ENCODE results near the gene ZNF579.
"Not testable (repeated sequence)": the region's sequence is repeated elsewhere in the genome, so short reads cannot be mapped to it uniquely, and the experiment has no call there.

Gene ZNF579

DNA sequence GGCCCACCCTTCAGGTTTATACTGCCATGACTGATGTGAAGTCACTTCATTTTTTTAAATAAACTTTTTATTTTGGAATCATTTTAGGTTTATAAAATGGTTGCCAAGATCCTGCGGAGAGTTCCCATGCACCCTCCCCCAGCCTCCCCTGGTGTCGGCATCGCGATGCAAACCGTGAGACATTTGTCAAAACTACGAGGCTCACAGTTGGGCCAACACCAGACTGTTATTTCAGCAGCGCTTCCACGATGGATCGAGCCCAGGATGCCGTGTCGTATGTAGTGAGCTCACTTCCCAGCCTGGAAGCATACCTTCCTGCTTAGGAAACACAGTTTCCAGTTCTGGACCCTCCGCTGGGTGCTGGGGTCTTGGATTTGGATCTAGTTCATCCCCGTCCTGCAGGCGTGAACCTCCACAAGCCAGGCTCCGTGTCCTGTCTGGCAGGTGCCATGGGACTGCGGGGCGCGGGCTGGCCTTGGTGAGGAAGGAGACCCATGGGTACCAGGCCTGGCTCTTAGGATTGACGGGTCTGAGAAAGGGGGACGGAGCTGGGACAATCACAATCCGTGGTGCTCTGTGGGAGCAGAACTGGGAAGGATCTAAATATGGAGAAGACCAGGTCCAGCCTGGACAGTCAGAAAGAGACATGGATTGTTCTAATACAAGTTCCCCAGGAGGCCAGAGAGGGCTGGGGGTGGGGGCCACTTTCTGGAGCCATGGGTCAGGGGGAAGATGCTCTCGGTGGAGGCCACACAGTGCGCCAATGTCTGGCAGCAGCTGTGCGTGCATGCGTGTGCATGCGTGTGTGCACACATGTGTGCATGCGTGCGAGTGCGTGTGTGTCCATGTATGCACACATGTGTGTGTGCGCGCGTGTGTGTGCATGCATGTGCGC lies 41.3 kb downstream of the ZNF579 start:
- no peak for DNase-seq

DNA sequence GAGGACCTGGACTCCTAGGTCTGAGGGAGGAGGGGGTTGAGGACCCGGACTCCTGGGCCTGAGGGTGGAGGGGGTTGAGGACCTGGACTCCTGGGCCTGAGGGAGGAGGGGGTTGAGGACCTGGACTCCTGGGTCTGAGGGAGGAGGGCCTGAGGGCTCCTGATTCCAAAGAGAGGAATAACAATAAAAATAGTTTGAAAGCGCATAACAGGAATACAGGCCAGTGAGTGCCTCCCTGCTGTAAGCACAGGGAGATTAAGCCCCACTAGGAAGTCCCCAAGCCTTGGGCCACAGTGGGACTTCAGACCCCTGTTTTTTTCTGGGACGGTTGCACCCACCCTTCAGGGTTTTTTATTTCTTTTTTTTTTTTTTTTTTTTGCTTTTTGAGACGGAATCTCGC lies 42.5 kb downstream of the ZNF579 start:
- no peak for DNase-seq

DNA sequence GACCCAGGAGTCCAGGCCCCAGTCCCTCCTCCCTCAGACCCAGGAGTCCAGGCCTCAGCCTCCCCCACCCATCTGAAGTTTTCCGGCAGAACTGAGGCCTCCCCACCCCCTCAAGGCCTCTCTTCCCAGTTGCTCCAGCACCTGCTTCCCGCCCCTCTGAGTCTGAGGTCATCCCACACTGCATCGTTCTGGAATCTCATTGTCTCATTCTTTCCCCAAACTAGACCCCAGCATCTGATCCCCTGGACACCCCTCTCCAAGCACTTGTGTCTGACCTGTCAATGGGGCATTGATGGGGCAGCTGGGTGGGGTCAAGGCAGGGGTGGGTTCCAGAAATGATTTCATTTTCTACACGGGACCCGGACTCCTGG lies 42.9 kb downstream of the ZNF579 start:
- no peak for DNase-seq

DNA sequence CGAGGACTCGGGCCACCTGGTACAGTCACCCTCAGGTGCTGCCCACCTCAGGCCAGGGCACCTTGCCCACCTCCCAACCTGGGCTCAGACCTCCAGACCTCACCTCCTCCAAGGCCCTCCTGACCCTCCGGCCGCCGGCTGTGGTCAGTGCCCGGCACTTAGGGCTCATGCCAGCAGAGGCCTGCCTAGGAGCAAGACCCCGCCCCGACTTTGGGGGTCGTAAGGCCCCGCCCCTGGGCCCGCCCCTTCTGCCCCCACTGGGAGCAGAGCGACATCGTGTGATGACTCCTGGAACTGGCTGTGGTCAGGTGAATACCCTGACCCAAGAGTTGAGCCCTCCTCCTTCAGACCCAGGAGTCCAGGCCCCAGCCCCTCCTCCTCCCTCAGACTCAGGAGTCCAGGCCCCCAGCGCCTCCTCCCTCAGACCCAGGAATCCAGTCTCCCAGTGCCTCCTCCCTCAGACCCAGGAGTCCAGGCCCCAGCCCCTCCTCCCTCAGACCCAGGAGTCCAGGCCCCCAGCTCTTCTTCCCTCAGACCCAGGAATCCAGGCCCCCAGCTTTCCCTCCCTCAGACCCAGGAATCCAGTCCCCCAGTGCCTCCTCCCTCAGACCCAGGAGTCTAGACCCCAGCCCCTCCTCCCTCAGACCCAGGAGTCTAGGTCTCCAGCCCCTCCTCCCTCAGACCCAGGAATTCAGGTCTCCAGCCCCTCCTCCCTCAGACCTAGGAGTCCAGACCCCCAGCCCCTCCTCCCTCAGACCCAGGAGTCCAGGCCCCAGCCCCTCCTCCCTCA lies 43.5 kb downstream of the ZNF579 start, which contains the start of gene SBK2:
SBK2 (minus strand) TSS at position 183 of the 790 bp plus-strand sequence. CDS start 839 bp downstream, outside the sequence.
- no peak for DNase-seq

DNA sequence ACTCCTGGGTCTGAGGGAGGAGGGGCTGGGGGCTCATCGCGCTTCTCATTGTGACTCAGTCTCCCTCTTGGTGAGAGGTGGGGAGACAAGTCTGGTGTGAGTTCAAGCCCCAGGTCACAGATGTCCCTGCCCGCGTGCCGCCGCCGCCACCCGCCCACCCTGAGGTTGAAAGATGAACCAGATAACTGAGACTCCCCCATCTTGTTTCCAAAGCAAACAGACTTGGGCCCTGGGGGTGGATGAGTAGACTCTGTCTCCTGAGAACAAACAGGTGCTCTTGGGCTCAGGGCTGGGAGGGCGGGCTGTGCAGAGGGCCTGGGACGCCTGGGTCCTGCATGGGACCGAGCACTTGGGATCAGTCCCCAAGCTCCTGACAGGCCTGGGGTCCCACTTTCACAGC lies 44.3 kb downstream of the ZNF579 start:
- no peak for DNase-seq

DNA sequence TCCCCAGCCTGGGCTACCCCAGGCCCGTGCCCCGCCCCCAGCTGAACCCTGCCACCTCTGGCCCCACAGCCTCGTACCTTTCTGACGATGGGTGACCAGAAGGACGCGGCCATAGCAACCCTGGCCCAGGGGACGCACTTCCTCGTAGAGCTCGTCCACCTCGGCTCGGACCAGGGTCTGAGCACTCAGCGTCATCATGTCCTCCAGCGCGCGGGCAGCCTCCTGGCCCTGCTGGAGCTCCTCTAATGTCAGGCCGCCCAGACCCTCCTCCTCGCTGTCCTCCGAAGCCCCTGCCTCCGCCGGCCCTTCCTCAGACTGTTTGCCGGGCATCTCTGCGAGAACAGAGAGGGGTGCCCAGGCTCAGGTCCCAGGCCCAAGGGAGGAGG lies 44.7 kb downstream of the ZNF579 start:
- no peak for DNase-seq

DNA sequence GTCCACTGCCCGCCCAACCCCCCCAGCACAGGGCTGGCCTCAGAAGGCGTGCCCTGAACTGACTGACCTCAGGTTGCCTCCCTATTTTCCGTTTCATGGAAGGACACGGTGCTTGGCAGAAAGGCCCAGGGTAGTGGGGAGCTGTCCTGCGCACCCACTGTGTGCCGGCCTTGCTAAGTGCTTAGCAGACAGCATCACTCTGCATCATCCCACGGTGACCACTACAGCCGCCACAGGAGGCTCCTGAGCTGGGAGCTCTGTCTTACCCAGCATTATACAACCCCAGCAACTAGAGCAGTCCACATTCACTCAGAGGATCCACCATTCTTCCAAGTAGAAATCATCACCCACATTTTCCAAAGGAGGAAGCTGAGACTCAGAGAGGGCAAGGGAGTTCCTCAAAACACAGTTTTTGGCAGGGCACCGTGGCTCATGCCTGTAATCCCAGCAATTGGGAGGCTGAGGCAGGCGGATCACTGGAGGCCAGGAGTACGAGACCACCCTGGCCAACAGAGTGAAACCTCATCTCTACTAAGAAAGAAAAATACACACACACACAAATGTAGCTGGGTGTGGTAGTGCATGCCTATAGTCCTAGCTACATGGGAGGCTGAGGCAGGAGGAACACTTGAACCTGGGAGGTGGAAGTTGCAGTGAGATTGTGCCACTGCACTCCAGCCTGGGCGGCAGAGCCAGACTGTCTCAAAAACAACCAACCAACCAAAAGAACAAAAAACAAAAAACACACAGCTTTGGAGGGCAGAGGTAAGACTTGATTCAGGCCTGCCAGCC lies 45.3 kb downstream of the ZNF579 start:
- no peak for DNase-seq

DNA sequence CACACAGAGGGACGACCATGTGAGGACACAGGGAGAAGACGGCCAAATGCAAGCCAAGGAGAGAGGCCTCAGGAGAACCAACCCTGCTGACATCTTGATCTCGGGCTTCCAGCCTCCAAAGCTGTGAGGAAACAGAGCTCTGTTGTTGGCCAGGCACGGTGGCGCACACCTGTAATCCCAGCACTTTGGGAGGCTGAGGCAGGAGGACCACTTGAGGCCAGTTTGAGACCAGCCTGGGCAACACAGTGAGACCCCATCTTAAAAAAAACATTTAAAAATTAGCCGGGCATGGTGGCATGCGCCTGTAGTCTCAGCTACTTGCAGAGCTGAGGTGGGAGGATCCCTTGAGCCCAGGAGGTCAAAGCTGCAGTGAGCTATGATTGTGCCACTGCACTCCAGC lies 46.4 kb downstream of the ZNF579 start:
- not testable (repeated sequence) for DNase-seq

DNA sequence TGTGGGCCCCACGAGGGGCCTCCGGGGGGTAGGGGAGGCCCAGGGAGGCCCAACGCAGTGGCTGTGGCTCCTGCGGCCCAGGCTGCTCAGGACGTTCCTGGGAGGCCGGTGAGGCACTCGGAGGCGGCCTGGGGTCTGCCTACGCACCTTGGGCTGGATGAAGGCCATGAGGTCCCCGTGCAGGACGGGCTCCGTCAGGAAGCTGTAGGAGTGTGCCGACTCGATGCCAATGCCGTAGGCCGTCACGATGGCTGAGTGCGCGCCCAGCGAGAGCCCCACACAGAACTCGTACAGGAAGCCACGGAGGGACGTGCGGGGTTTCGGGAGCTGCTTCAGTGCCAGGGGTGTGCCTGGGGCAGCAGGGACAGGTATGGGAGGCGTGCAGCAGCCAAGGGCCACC lies 49.7 kb downstream of the ZNF579 start:
- no peak for DNase-seq

DNA sequence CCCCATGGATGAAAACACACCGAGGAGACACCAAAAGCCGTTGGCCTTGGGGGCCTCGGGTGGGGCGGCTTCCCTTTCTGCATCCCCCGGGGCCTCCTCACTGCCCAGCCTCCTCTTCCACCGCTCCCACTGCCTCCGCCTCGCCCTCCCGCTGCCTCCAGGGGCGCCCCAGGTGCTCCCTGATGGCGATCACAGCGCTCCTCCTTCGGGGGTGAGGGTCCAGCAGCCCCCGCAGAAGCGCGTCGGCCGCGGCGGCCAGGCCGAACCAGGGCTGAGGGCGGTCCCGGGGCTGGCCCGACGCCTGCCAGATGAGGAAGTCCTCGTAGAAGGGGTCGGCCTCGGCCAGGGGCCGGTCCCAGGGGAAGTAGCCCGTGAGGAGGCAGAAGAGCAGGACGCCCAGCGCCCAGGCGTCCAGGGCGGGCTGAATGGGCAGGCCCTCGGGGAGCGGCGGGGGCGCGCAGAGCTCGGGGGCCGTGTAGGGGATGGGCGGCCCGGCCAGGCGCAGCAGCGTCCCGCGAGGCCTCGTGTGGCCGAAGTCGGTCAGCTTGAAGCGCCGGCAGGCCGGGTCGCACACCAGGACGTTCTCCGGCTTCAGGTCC lies 50.9 kb downstream of the ZNF579 start:
- no peak for DNase-seq

DNA sequence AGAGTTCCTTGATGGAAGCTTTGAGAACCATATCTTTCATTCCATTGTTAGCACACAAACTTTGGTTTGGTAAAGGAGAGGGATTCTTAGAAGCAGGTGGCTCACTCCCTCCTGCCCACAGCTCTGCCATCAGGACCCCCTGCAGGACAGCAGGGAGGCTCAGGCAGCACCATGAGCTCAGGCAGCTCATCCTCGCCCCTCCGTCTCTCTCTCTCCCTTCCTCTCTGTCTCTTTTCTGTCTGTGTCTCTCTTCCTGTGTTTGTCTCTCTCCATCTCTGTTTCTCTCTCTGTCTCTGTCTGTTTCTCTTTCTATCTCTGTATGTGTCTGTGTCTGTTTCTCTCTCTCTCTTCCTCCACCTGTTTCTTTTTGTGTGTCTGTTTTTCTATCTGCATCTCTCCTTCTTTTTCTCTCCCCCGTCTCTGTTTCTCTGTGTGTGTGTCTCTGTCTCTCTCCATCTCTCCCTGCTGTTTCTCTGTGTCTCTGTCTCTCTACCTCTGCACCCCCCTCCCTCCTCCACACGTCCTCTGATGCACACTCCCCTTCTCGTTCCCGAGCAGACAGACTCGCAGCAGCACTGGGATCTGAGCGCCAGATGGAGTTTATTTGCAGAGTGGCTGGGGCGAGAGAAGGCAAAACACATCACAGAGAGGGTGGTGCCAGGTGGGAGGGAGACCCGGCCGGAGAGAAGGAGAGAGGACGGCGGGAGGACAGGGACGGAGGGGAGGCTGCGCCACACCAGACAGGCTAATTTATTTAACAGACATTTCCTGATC lies 52.4 kb downstream of the ZNF579 start:
- DNase-seq, result no peak

DNA sequence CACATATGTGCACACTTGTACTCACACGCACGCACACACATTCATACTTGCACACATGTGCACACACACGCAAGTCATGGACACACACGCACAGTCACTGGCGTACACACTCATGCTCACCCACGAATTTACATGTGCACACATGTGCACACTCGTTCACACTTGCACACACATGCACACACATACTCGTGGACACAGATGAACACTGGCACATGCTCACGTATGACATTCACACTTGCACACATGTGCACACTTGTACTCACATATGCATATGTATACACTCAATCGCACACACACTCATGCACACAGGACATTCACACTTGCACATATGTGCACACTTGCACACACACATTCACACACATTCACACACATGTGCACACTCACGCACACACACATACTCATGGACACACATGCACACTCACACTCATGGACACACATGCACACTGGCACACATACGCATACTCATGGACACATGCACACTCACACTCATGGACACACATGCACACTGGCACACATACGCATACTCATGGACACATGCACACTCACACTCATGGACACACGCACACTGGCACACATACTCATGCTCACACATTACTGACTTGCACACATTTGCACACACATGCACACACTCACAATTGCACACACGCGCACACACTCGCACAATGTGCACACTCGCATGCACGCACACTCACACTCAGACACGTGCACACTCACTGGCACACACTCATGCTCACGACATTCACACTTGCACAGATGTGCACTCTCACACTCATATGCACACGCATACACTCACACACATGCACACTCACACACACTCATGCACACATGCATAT lies 53.2 kb downstream of the ZNF579 start:
- DNase-seq, result no peak
